HepG2 (cell line): ENCODE results near the gene SNRNP25. TPM values are rescaled to one million over a fixed set of nuclear protein-coding genes. Genes with fewer than 3 reads are reported as not detected.
A peak's percentile ranks its signal among the peaks of the same experiment; 100 is the strongest.

Experiments
- HOXA7 ChIP-seq: sonication (generic); formaldehyde crosslinking; IDR thresholded peaks from 2 replicates; pipeline ENCODE4 v1.8.1; 2022; ENCODE audit warnings: mild to moderate bottlenecking, missing genetic modification reagents, moderate library complexity
- MAF1 ChIP-seq: sonication (generic); formaldehyde crosslinking; IDR thresholded peaks from 2 replicates; pipeline ENCODE4 v1.5.0; 2020; ENCODE audit warnings: missing genetic modification reagents, borderline replicate concordance
- PAF1 ChIP-seq: IDR thresholded peaks from 2 replicates; pipeline ENCODE4 v1.6.1; 2016; ENCODE audit warnings: missing genetic modification reagents, missing compliant biosample characterization
- PRDM10 ChIP-seq: sonication (generic); formaldehyde crosslinking; IDR thresholded peaks from 2 replicates; pipeline ENCODE4 v1.4.0; 2020; ENCODE audit warnings: low read depth, missing genetic modification reagents
- SNAPC5 ChIP-seq: sonication (generic); formaldehyde crosslinking; IDR thresholded peaks from 2 replicates; pipeline ENCODE4 v1.8.1; 2023; ENCODE audit warnings: mild to moderate bottlenecking, missing genetic modification reagents, borderline replicate concordance
- SRSF4 ChIP-seq: fragments of 200-400 bp; formaldehyde crosslinking; IDR thresholded peaks from one replicate; pipeline ENCODE4 v1.6.1; 2018; ENCODE audit warnings: mild to moderate bottlenecking, low read depth, low read length, moderate library complexity; ENCODE audit not compliant: poor library complexity, severe bottlenecking
- ZBTB34 ChIP-seq: sonication (generic); formaldehyde crosslinking; IDR thresholded peaks from 2 replicates; pipeline ENCODE4 v1.8.0; 2022; ENCODE audit warnings: mild to moderate bottlenecking, missing genetic modification reagents
- ZFP36 ChIP-seq: fragments of 150-350 bp; IDR thresholded peaks from 2 replicates; pipeline ENCODE4 v1.6.1; 2018; ENCODE audit warnings: borderline replicate concordance, low read length, low read depth; ENCODE audit not compliant: partially characterized antibody
- ZNF333 ChIP-seq: sonication (generic); formaldehyde crosslinking; IDR thresholded peaks from 2 replicates; pipeline ENCODE4 v1.4.0; 2020; ENCODE audit warnings: mild to moderate bottlenecking, missing genetic modification reagents, borderline replicate concordance
- ZNF468 ChIP-seq: sonication (generic); formaldehyde crosslinking; IDR thresholded peaks from 2 replicates; pipeline ENCODE4 v1.8.0; 2022; ENCODE audit warnings: mild to moderate bottlenecking, moderate library complexity, missing genetic modification reagents
- ZNF550 ChIP-seq: sonication (generic); formaldehyde crosslinking; IDR thresholded peaks from 2 replicates; pipeline ENCODE4 v1.4.0; 2020; ENCODE audit warnings: mild to moderate bottlenecking, missing genetic modification reagents, borderline replicate concordance
- ZNF75D ChIP-seq: sonication (generic); formaldehyde crosslinking; IDR thresholded peaks from 2 replicates; pipeline ENCODE4 v1.8.1; 2023; ENCODE audit warnings: missing genetic modification reagents, mild to moderate bottlenecking, borderline replicate concordance
- ZNF816 ChIP-seq: sonication (generic); formaldehyde crosslinking; IDR thresholded peaks from 2 replicates; pipeline ENCODE4 v1.8.0; 2022; ENCODE audit warnings: missing genetic modification reagents, mild to moderate bottlenecking, borderline replicate concordance
- polyA plus RNA-seq, 8 experiments: library from polyadenylated mRNA; depleted of rRNA in 3 of 8; stranded (reverse) in 7 of 8; unstranded in 1 of 8; fragments of >200 nt; fragmentation: Illumina TruSeq in 4 of 8; extraction: Trizol in 4 of 8; gene quantifications; 2 replicates each; pipeline versions ENCODE4 v1.2.1 to v1.2.3, GENCODE V29; 2011 to 2016; ENCODE audit warnings: low read depth in 4 of 8, missing spikeins in 1 of 8, mixed read lengths in 1 of 8; ENCODE audit not compliant: insufficient read depth in 1 of 8
- total RNA-seq, 5 experiments: library from RNA; depleted of rRNA; stranded (reverse); fragments of >200 nt; fragmentation: Illumina TruSeq; extraction: Trizol; gene quantifications; 2 replicates each; pipeline ENCODE4 v1.2.3, GENCODE V29; 2016; ENCODE audit warnings: low read depth in 1 of 5

Gene SNRNP25
- total and polyA plus RNA-seq, 2 of the 13 experiments (the other 11 are each of a cell fraction or from before 2014, with no cell fraction given) = 34.1 to 97.4 TPM

GRCh38 chr16:72561-73548, 19.2 kb downstream of the SNRNP25 start, which contains the start of gene RHBDF1 (continued):
- TF ChIP-seq PRDM10 = no peak
- no peak; the same call in 1 of the 2 replicates for TF ChIP-seq ZNF468
- no peak for TF ChIP-seq SNAPC5
- TF ChIP-seq ZNF333 = no peak
- peak; percentile 99 for TF ChIP-seq ZFP36
- TF ChIP-seq SRSF4 = no peak
- TF ChIP-seq PAF1 = no peak
- TF ChIP-seq ZNF816 (CRISPR knock-in tag) = no peak
- no peak for TF ChIP-seq ZNF550
- no peak for TF ChIP-seq MAF1 (CRISPR knock-in tag)
- TF ChIP-seq ZBTB34 (CRISPR knock-in tag) = no peak
- TF ChIP-seq HOXA7 (CRISPR knock-in tag) = no peak
- no peak for TF ChIP-seq ZNF75D (CRISPR knock-in tag)
